Right forelimb (tissue), 1 donor: ENCODE data around the gene BRPF3.
A peak's percentile ranks its signal among the peaks of the same experiment; 100 is the strongest.

Experiments used
- DNase-seq: peaks from one replicate; pipeline ENCODE4 v3.0.0-alpha.2; 2018

The BRPF3 gene

GRCh38 chr6:36196113-36196879 lies at the start of gene BRPF3:
Gene BRPF3, plus strand, starts transcription at chr6:36196744. Its CDS starts 3,579 bp downstream, at chr6:36200323.
- peak; percentile 91 for DNase-seq

GRCh38 chr6:36147294-36147693 lies 49.2 kb upstream of the BRPF3 start:
- no peak for DNase-seq

- no peak for DNase-seq
These were observed 47.1 kb upstream of the BRPF3 start for GRCh38 chr6:36149476-36149875.

DNA sequence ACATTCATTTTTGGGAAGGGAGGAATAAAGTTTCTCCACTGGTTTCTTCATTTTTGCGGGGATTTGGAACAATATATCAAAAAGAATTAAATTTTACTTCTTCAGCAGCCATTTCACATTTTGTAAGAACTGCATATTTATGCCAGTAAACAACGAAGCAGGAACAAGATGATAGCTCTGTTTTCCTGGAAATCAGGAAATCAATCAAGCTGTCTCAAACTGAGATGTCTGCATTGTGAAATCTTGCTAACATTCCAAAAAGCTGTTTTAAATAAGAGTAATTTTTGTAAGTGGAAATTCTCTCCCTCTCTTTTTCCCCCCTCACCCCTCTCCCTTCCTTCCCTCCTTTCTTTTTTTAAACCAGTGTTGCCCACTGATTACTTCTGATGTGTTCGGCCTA lies 46.3 kb upstream of the BRPF3 start:
- DNase-seq, result no peak

DNA sequence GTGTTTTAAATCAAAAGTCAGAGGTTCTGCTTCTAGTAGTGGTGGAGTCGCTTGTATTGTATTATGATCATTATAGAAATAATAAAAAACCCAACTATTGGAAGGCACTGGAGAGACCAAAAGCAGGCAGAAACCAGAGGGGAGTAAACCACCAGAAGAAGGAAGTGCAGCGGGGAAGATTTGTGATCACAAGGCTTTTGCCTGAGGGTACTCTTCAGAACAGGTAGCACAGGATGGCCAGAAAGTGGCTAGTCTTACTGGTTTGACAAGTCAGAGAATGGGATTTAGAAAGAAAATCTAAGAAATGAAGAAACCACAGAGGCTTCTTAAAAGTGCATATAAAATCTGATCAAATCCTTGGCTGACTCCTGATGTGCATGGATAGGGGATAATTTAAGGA lies 42.3 kb upstream of the BRPF3 start:
- no peak for DNase-seq

- no peak for DNase-seq
These were observed 40.9 kb upstream of the BRPF3 start for GRCh38 chr6:36155662-36156061.

DNA sequence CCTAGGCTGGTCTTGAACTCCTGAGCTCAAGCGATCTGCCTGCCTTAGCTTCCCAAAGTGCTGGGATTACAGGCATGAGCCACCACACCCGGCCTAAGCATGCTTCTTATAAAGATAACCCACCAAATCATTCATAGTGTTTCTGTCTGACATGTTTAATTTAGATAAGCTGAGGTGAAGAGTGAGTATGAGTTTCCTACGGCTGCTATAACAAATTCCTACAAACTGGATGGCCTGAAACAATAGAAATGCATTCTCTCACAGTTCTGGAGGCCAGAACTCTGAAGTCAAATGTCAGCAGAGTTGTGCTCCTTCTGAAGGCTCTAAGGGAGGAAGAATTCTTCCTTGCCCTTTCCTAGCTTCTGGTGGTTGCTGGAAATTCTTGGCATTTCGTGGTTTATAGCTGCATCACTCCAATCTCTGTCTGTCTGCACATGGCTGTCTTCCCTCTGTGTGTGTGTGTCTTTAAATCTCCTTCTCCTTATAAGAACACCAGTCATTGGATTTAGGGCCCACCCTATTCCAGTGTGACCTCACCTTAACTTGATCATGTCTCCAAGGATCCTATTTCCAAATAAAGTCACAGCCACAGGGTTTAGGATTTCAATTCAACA lies 36.3 kb upstream of the BRPF3 start:
- no peak for DNase-seq

DNA sequence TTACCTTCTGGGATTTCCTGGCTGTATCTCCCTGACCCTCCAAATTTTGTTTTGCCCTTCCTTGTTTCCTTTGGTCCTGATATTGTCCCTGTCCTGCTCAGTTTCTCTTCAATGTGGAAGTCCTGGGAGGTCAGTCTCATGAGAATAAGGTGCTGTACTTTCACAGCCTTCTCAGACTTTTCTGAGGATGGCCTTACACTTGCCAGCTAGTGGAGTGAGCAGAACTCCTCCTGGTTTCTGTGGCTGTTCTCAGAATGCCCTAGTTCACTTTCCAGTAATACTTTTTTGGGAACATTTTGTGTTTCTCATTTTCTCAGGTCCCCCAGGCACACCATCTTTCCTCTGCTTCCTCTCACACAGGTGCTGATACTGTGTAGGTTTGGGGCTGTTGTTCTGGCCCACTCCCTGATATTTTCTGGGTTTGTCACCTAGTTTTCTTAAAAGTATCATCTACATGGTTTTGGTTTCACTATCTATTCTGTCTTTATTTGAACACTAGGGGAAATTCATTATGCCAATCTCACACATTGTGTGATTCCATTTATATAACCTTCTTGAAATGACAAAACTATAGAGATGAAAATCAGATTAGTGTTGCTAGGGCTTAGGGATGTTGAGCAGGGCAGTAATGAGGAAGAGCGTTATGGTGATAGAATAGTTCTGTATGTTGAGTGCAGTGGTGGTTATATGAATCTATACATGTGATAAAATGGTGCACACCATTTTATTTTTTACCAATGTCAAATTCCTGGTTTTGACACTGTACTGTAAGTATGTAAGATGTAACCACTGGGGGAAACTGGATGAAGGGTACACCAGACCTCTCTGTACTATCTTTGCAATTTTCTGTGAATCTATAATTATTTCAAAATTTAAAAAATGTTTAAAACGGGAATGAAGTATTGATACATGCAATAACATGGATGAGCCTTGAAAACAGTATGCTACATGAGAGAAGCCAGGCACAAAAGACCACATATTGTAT lies 27.2 kb upstream of the BRPF3 start:
- no peak for DNase-seq

DNA sequence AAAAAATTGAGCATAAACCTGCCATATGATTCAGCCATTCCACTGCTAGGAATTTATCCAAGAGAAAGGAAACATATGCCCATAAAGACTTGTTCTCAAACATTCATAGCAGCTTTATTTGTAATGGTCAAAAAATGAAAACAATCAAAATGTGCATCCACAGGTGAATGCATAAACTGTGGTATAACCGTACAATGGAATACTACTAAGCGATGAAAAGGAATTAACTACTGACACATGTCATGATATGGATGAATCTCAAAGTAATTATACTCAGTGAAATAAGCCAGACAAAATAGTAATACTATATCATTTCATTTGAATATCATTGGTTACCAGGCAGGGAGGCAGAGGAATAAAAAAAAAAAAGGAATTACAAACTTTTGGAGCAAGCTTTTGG lies 25.8 kb upstream of the BRPF3 start:
- no peak for DNase-seq

DNA sequence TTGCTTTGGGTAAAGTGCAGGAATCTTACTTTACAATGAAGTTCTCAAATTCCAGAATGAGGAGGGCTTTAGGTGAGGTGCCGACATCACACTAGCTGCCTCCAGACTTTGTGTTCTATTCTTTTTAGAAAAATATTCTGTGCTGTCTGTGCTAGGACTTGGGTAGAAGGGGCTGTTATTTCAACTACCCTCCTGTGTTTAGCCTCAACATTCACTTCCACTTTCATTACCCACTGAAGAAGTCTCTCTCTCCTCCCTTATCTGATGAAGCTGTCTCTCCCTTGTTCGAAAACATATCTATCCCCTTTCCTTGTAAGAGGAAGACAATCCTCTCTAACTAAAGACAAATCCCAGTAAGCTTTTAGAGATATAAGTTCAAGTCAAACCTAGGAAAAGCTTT lies 25.0 kb upstream of the BRPF3 start:
- no peak for DNase-seq

GRCh38 chr6:36177166-36177565 lies 19.4 kb upstream of the BRPF3 start:
- DNase-seq, result no peak

DNA sequence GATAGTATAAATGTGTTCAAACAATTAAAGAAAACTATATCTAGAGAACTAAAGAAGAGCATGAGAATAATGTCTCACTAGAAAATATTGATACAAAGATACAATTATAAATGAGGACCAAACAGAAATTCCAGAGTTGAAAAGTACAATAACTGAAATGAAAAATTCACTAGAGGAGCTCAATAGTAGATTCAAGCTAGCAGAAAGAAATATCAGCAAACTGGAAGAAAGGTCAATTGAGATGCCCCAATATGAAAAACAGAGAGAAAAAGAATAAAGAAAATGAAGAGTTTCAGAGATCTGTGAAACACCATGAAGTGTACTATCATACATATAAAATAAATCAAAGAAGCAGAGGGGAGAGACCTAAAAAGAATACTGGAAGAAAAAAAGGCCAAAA lies 18.0 kb upstream of the BRPF3 start:
- DNase-seq, result no peak

DNA sequence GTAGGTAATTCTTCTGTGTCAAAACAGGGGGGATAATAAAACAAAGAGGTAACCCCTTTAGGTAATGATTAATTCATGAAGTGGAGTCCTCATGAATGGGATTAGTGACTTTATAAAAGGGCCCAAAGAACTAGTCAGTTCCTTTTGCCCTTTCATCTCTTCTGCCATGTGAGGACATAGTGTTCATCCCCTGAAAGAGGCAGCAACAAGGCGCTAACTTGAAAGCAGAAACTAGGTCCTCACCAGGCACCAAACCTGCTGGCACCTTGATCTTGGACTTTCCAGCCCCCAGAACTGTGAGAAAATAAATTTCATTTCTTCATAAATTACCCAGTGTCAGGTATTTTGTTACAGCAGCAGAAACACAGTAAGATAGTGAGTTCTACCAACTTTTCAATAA lies 16.4 kb upstream of the BRPF3 start:
- DNase-seq, result no peak

DNA sequence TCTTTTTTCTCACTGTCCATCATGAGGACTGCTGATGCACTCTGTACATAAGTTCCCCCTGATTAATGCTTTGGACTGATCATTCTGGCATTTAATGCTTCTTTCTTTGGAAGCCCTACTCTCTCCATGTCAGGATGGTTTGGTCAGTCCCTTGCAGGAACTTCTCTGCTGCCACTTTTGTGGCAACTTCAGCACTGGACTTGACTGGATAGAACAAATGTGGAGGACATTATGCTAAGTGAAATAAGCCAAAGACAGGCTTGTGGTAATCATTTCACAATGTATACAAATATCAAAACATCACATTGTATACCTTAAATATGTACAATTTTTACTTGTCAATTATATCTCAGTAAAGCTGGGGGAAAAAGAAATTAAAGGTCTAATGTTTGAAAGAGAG lies 12.2 kb upstream of the BRPF3 start:
- no peak for DNase-seq

DNA sequence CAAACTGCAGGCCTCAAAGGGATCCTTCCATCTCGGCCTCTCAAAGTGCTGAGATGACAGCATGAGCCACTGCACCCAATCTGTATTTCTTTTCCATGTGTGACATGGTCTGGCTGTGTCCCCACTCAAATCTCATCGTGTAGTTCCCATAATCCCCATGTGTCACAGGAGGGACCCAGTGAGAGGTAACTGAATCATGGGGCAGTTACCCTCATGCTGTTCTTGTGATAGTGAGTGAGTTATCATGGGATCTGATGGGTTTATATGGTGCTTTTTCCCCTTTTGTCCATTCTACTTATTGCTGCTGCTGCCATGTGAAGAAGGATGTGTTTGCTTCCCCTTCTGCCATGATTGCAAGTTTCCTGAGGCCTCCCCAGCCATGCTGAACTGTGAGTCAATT lies 10.3 kb upstream of the BRPF3 start:
- no peak for DNase-seq

DNA sequence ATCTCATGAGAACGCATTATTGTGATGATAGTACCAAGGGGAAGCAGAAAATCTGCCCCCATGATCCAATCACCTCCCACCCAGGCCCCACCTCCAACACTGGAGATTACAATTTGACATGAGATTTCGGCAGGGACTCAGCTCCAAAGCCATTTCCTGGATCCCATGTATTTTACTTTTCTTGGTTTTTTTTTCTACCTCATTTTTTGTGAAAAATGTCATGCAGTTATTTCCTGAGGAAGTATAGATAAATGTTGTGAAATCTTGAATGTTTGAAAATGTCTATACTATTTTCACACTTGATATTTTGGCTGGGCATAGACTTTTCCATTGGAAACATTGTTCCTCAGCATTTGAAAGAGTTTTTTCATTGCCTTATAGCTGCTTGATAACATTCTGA lies 9.1 kb upstream of the BRPF3 start:
- no peak for DNase-seq

DNA sequence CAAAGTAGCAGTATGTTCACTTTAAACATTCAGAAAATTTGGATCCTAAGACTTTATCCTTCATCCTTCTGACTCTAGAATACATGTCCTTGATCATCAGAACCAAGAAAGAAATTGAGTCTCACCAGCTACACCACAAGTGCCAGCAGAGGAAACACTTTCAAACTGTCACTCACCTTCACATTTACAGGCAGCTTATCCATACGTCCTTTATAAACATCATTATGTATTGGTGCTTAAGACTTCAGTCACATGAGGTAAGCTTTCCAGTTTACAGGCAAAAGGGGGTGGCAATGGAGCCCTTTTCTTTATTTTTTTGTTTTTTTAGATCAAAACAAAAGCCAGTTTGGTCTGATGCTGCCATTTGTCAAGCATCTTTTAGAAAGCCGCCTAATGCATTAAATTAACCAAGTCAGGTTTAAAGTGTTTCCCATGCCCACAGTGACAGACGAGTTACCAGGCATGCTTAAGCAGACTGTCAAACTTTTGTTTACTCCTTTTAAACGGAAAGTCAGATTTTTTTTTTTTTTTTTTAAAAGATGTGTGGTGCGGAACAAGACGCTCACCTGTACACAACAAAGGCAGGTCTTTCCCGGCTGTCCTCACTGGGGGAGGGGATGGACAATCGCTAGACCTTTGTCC lies 952 bp upstream of the BRPF3 start:
- no peak for DNase-seq

DNA sequence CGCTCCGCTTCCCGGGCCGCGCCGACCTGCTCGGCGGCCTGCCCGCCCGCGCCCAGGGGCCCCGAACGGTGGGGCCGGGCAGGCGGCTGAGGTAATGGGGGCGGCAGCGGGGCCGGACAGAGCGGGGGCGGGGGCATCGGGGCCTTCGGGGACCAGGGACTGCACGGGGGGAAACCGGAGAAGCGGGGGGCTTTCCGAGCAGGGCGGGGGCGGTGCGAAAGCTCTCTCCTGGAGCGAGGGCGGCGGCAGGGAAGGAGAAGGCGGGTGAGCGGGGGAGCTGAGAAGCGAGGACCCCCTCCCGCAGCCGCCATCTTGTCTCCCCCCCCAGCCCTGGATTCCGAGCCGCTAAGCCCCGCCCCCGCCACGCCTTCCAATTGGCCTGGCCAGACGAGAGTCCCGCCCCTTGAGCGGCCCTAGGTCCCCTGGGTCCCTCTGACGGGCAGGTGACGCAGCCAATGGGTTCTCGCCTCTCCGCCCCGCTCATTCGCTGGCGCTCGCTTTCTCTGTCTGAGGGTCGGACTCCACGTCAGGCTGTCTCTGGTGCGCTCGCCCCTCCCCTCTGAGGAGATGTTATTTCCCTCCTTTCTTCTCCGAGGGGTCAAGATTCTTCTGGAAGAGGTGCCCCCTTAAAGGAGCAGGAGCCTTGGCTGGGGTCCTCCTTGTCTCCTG lies 470 bp downstream of the BRPF3 start:
- DNase-seq, result peak; percentile 100

- DNase-seq, result no peak
These were observed 1.2 kb downstream of the BRPF3 start for GRCh38 chr6:36197739-36198221.

DNA sequence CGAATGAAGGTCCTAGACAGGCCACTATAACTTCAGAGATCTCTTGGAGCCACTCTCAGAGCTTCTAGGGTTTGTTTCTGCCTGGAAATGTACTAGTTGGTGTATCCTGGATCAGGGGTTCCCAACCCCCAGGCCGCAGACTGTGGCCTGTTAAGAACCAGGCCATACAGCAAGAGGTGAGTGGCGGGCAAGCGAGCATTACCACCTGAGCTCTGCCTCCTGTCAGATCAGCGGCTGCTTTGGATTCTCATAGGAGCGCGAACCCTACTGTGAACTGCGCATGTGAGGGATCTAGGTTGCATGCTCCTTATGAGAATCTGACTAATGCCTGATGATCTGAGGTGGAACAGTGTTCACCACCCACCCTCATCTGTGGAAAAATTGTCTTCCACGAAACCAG lies 2.4 kb downstream of the BRPF3 start:
- DNase-seq, result no peak

DNA sequence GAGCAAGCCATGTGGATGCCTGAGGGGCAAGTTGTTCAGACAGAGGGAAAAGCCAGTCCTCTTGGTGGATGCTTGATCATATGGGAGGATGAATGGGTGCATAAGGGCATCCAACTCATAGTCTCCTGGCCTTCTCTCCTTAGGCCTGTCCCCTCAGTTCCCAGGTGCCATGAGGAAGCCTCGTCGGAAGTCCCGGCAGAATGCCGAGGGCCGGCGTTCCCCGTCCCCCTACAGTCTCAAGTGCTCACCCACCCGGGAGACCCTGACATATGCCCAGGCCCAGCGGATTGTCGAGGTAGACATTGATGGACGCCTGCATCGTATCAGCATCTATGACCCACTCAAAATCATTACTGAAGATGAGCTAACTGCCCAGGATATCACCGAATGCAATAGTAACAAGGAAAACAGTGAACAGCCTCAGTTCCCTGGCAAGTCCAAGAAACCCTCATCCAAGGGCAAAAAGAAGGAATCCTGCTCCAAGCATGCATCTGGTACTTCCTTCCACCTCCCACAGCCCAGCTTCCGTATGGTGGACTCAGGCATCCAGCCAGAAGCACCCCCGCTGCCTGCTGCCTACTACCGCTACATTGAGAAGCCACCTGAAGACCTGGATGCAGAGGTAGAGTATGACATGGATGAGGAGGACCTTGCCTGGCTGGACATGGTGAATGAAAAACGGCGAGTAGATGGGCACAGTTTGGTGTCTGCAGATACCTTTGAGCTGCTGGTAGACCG lies 3.8 kb downstream of the BRPF3 start:
- no peak for DNase-seq
